Karpas-422 (cell line): ENCODE data around the gene TH. TPM values are rescaled to one million over a fixed set of nuclear protein-coding genes. Genes with fewer than 3 reads are reported as not detected.

ENCODE experiments used
- DNase-seq: peaks from one replicate; pipeline ENCODE4 v3.0.0-alpha.2; 2015
- H2AFZ ChIP-seq: fragments of 200-600 bp; sonication (generic); 2 replicates; pipeline ENCODE4 v1.6.1; 2014; ENCODE audit warnings: antibody characterized with exemption, low read length, mixed read lengths
- H3K27ac ChIP-seq: fragments of 200-600 bp; sonication (generic); 2 replicates; pipeline ENCODE4 v1.5.1; 2014; ENCODE audit warnings: mild to moderate bottlenecking, low read length, moderate library complexity
- H3K27me3 ChIP-seq: fragments of 200-600 bp; sonication (generic); 2 replicates; pipeline ENCODE4 v1.6.1; 2014; ENCODE audit warnings: low read length, mixed read lengths
- H3K36me3 ChIP-seq: fragments of 200-600 bp; sonication (generic); 2 replicates; pipeline ENCODE4 v1.6.1; 2014; ENCODE audit warnings: low read length, mixed read lengths; ENCODE audit not compliant: insufficient read depth
- H3K4me1 ChIP-seq: fragments of 200-600 bp; sonication (generic); 2 replicates; pipeline ENCODE4 v1.6.1; 2014; ENCODE audit warnings: mild to moderate bottlenecking, low read length, mixed read lengths
- H3K4me2 ChIP-seq: fragments of 200-600 bp; sonication (generic); 2 replicates; pipeline ENCODE4 v1.6.1; 2014; ENCODE audit warnings: low read length, low read depth, mild to moderate bottlenecking; ENCODE audit not compliant: poor library complexity, severe bottlenecking
- H3K4me3 ChIP-seq: fragments of 200-600 bp; sonication (generic); 2 replicates; pipeline ENCODE4 v1.5.1; 2014; ENCODE audit warnings: mild to moderate bottlenecking, antibody characterized with exemption, low read length, mixed read lengths
- H3K79me2 ChIP-seq: fragments of 200-600 bp; sonication (generic); 2 replicates; pipeline ENCODE4 v1.6.1; 2014; ENCODE audit warnings: mild to moderate bottlenecking, low read length, mixed read lengths
- H3K9ac ChIP-seq: fragments of 200-600 bp; sonication (generic); 2 replicates; pipeline ENCODE4 v1.6.0; 2014; ENCODE audit warnings: low read length
- H3K9me2 ChIP-seq: fragments of 200-600 bp; sonication (generic), shearing (Covaris generic); replicated peaks from 2 replicates; pipeline ENCODE4 v1.6.0; 2014; ENCODE audit warnings: mild to moderate bottlenecking, low read length, moderate library complexity; ENCODE audit not compliant: insufficient read depth
- H3K9me3 ChIP-seq: fragments of 300-700, 200-600 bp; sonication (generic); 2 replicates; pipeline ENCODE4 v1.6.1; 2014; ENCODE audit warnings: low read length, mixed read lengths
- H4K20me1 ChIP-seq: fragments of 200-600 bp; sonication (generic); 2 replicates; pipeline ENCODE4 v1.6.1; 2014; ENCODE audit warnings: mild to moderate bottlenecking, antibody characterized with exemption, low read length, low read depth; ENCODE audit not compliant: insufficient read depth
- total RNA-seq: library from RNA; depleted of rRNA; stranded (reverse); fragments of >200 nt; shearing (Covaris generic); gene quantifications from 2 replicates; pipeline ENCODE4 v1.2.3, GENCODE V29; 2014; ENCODE audit warnings: low replicate concordance

TH gene
- total RNA-seq, 1 experiment from 2014 or later = not detected

- Histone ChIP-seq H3K4me3 (no peak overlapping the region), H3K4me1 (no peaks in the 10 kb centered on the region), H3K9me2 (no peaks in the 10 kb centered on the region), H3K36me3 (no peaks in the 10 kb centered on the region), H3K27me3 (no peaks in the 10 kb centered on the region), H3K4me2 (no peak overlapping the region), H3K79me2 (no peaks in the 10 kb centered on the region), H2AFZ (no peak overlapping the region), H3K9ac (no peak overlapping the region), H4K20me1 (no peaks in the 10 kb centered on the region), H3K27ac (no peak overlapping the region), H3K9me3 (no peaks in the 10 kb centered on the region)
- DNase-seq = no peak
Measured at GRCh38 chr11:2137202-2138067, 34.2 kb downstream of the TH start.

- Histone ChIP-seq H3K79me2 (no peaks in the 10 kb centered on the region), H3K9me3 (no peaks in the 10 kb centered on the region), H3K27ac (no peak overlapping the region), H3K4me3 (no peak overlapping the region), H3K9ac (no peak overlapping the region), H3K27me3 (no peaks in the 10 kb centered on the region), H3K36me3 (no peaks in the 10 kb centered on the region), H3K9me2 (no peaks in the 10 kb centered on the region), H2AFZ (no peak overlapping the region), H3K4me2 (no peak overlapping the region), H3K4me1 (no peaks in the 10 kb centered on the region), H4K20me1 (no peaks in the 10 kb centered on the region)
- no peak for DNase-seq
Measured at GRCh38 chr11:2136952-2137201, 34.7 kb downstream of the TH start.

GRCh38 chr11:2136209-2136951 lies 35.2 kb downstream of the TH start:
- no peaks in the 10 kb centered on the region for H3K9me3 ChIP-seq
- H3K4me1 ChIP-seq = no peaks in the 10 kb centered on the region
- H2AFZ ChIP-seq = no peak overlapping the region
- H3K27me3 ChIP-seq = no peaks in the 10 kb centered on the region
- no peak for DNase-seq
- no peaks in the 10 kb centered on the region for H3K79me2 ChIP-seq
- H3K4me2 ChIP-seq = no peak overlapping the region
- H3K4me3 ChIP-seq = no peak overlapping the region
- no peaks in the 10 kb centered on the region for H3K9me2 ChIP-seq
- no peak overlapping the region for H3K27ac ChIP-seq
- H3K9ac ChIP-seq = no peak overlapping the region
- no peaks in the 10 kb centered on the region for H3K36me3 ChIP-seq
- no peaks in the 10 kb centered on the region for H4K20me1 ChIP-seq

DNA sequence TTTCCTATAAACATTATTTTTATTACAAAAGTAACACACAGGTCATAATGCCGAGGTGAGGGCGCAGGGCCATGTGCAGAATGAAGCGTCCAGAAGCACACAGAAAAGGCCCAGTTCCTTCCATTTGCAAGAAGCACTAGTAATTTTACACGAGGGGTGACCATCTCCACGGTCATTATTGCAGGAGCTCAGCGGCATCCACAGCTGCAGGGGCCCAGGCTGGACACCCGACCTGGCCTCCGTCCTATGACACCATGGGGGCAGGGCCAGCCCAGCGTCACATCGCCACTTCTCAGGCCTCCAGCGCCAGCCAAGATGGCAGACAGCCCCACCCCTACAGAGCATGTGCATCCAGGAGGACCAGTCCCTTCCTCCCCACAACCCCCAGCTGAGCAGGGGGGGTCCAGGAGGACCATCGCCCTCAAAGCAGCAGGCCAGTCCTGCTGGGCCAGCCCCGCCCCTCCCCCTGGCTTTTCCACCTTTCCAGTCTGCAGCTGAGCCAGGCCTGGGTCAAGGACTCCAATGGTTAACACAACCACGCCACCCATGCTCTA lies 35.9 kb downstream of the TH start:
- H3K9me2 ChIP-seq = no peaks in the 10 kb centered on the region
- no peaks in the 10 kb centered on the region for H3K4me1 ChIP-seq
- H3K4me3 ChIP-seq = no peak overlapping the region
- no peak overlapping the region for H3K4me2 ChIP-seq
- H3K27ac ChIP-seq = no peak overlapping the region
- H4K20me1 ChIP-seq = no peaks in the 10 kb centered on the region
- H3K9ac ChIP-seq = no peak overlapping the region
- no peaks in the 10 kb centered on the region for H3K36me3 ChIP-seq
- H3K9me3 ChIP-seq = no peaks in the 10 kb centered on the region
- DNase-seq = no peak
- no peaks in the 10 kb centered on the region for H3K27me3 ChIP-seq
- H3K79me2 ChIP-seq = no peaks in the 10 kb centered on the region
- H2AFZ ChIP-seq = no peak overlapping the region

GRCh38 chr11:2135018-2135569 lies 36.5 kb downstream of the TH start:
- no peak overlapping the region for H3K4me2 ChIP-seq
- DNase-seq = no peak
- no peaks in the 10 kb centered on the region for H3K4me1 ChIP-seq
- H3K36me3 ChIP-seq = no peaks in the 10 kb centered on the region
- H3K4me3 ChIP-seq = no peak overlapping the region
- no peaks in the 10 kb centered on the region for H3K79me2 ChIP-seq
- no peaks in the 10 kb centered on the region for H3K27me3 ChIP-seq
- H3K9ac ChIP-seq = no peak overlapping the region
- H3K9me2 ChIP-seq = no peaks in the 10 kb centered on the region
- no peaks in the 10 kb centered on the region for H4K20me1 ChIP-seq
- no peaks in the 10 kb centered on the region for H3K9me3 ChIP-seq
- H3K27ac ChIP-seq = no peak overlapping the region
- H2AFZ ChIP-seq = no peak overlapping the region

GRCh38 chr11:2134022-2135010 lies 37.3 kb downstream of the TH start:
- H3K9ac ChIP-seq = no peak overlapping the region
- DNase-seq = no peak
- no peak overlapping the region for H3K4me3 ChIP-seq
- no peaks in the 10 kb centered on the region for H3K36me3 ChIP-seq
- no peak overlapping the region for H2AFZ ChIP-seq
- H3K27me3 ChIP-seq = no peaks in the 10 kb centered on the region
- no peak overlapping the region for H3K27ac ChIP-seq
- H3K79me2 ChIP-seq = no peaks in the 10 kb centered on the region
- no peaks in the 10 kb centered on the region for H3K9me2 ChIP-seq
- no peak overlapping the region for H3K4me2 ChIP-seq
- H3K9me3 ChIP-seq = no peaks in the 10 kb centered on the region
- H4K20me1 ChIP-seq = no peaks in the 10 kb centered on the region
- no peaks in the 10 kb centered on the region for H3K4me1 ChIP-seq

DNA sequence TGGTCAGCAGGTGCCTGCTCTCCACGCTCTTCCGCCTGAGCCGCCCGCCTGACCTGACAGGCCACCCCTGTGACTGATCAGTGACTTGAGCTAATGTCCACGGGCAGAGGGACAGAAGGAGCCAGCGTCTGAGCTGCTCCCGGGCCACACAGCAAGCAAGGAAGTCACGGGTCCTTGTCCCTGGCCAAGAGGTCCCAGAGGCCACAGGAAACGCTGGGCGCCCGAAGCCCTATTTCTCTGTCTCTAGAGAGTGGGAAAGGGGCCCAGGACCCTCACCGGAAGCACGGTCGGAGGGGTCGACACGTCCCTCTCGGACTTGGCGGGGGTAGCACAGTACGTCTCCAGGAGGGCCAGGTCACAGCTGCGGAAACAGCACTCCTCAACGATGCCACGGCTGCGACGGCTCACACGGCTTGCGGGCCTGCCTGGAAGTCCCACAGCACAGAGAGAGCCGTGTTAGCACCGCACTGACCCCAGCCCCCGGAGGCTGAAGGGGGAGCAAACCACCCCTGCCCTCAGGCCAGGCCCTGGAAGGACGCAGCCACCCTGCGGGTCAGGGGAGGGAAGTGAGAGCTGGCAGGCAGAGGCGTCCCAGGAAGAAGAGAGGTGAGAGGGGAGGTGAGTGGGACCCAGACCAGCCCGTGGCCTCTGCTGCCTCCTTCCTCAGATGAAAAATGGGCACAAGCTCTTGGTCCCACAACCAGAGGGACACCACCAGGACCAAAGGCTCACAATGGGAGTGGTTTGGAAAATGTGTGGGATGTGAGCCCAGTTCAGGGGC lies 38.2 kb downstream of the TH start:
- H3K36me3 ChIP-seq = no peaks in the 10 kb centered on the region
- H3K27me3 ChIP-seq = no peaks in the 10 kb centered on the region
- no peak for DNase-seq
- H3K79me2 ChIP-seq = no peaks in the 10 kb centered on the region
- no peak overlapping the region for H3K4me2 ChIP-seq
- H3K4me3 ChIP-seq = no peak overlapping the region
- H3K4me1 ChIP-seq = no peaks in the 10 kb centered on the region
- H3K9me2 ChIP-seq = no peaks in the 10 kb centered on the region
- H3K27ac ChIP-seq = no peak overlapping the region
- no peaks in the 10 kb centered on the region for H3K9me3 ChIP-seq
- no peak overlapping the region for H2AFZ ChIP-seq
- H4K20me1 ChIP-seq = no peaks in the 10 kb centered on the region
- H3K9ac ChIP-seq = no peak overlapping the region
